Neural cell (in vitro differentiated cells): ENCODE data around the gene TBCEL. TPM values are rescaled to one million over a fixed set of nuclear protein-coding genes. Genes with fewer than 3 reads are reported as not detected.
A peak's percentile ranks its signal among the peaks of the same experiment; 100 is the strongest.
"Not testable (repeated sequence)": the region's sequence is repeated elsewhere in the genome, so short reads cannot be mapped to it uniquely, and the experiment has no call there.

ENCODE experiments used
- H2AFZ ChIP-seq: fragments of 200-600, 300-800 bp; sonication (generic), shearing (Covaris generic); 2 replicates; pipeline ENCODE4 v1.6.0; 2014; ENCODE audit warnings: low read depth, mild to moderate bottlenecking, antibody characterized with exemption, low read length, moderate library complexity
- H3F3A ChIP-seq: fragments of 200-600 bp; shearing (Covaris generic); 2 replicates; pipeline ENCODE4 v1.6.1; 2016; ENCODE audit warnings: mild to moderate bottlenecking, moderate library complexity, mixed read lengths, antibody characterized with exemption, low read length; ENCODE audit not compliant: insufficient read depth, poor library complexity, severe bottlenecking
- H3K27ac ChIP-seq: fragments of 200-600, 300-800 bp; sonication (generic), shearing (Covaris generic); 2 replicates; pipeline ENCODE4 v1.5.1; 2014; ENCODE audit warnings: mild to moderate bottlenecking, low read length, moderate library complexity
- H3K27me3 ChIP-seq: fragments of 300-800, 200-600 bp; sonication (generic), shearing (Covaris generic); 2 replicates; pipeline ENCODE4 v1.6.0; 2014; ENCODE audit warnings: mild to moderate bottlenecking, low read depth, low read length, moderate library complexity; ENCODE audit not compliant: insufficient read depth
- H3K36me3 ChIP-seq: fragments of 300-800, 200-600 bp; sonication (generic), shearing (Covaris generic); 2 replicates; pipeline ENCODE4 v1.5.1; 2014; ENCODE audit warnings: mild to moderate bottlenecking, antibody characterized with exemption, low read length, moderate library complexity; ENCODE audit not compliant: insufficient read depth
- H3K4me2 ChIP-seq: fragments of 300-800, 200-600 bp; sonication (generic), shearing (Covaris generic); 2 replicates; pipeline ENCODE4 v1.6.0; 2014; ENCODE audit warnings: mild to moderate bottlenecking, low read length
- H3K4me3 ChIP-seq: fragments of 300-800, 200-600 bp; sonication (generic), shearing (Covaris generic); 2 replicates; pipeline ENCODE4 v1.5.1; 2014; ENCODE audit warnings: mild to moderate bottlenecking, low read length, moderate library complexity
- H3K79me2 ChIP-seq: fragments of 200-600 bp; shearing (Covaris generic); replicated peaks from 2 replicates; pipeline ENCODE4 v1.6.0; 2014; ENCODE audit warnings: mild to moderate bottlenecking, low read length, moderate library complexity; ENCODE audit not compliant: insufficient read depth
- H3K9ac ChIP-seq: fragments of 300-800, 200-600 bp; sonication (generic), shearing (Covaris generic); 2 replicates; pipeline ENCODE4 v1.6.1; 2016; ENCODE audit warnings: mild to moderate bottlenecking, low read length, mixed read lengths
- H3K9me2 ChIP-seq: fragments of 200-600 bp; shearing (Covaris generic); 2 replicates; pipeline ENCODE4 v1.6.1; 2016; ENCODE audit warnings: mild to moderate bottlenecking, low read length, mixed read lengths; ENCODE audit not compliant: insufficient read depth
- H3K9me3 ChIP-seq: fragments of 200-600, 300-800 bp; sonication (generic), shearing (Covaris generic); 2 replicates; pipeline ENCODE4 v1.6.1; 2016; ENCODE audit warnings: mild to moderate bottlenecking, mixed run types, low read length, moderate library complexity, mixed read lengths
- H4K20me1 ChIP-seq: fragments of 200-600 bp; shearing (Covaris generic); 2 replicates; pipeline ENCODE4 v1.6.1; 2016; ENCODE audit warnings: mild to moderate bottlenecking, mixed run types; ENCODE audit not compliant: insufficient read depth
- EP300 ChIP-seq: fragments of 450-650 bp; conservative IDR thresholded peaks from 2 replicates; pipeline ENCODE4 v1.6.1; 2014; ENCODE audit warnings: antibody characterized with exemption, mild to moderate bottlenecking, moderate library complexity; ENCODE audit not compliant: poor library complexity, severe bottlenecking
- EZH2 ChIP-seq: fragments of 200-600, 300-800 bp; shearing (Covaris generic), sonication (generic); IDR thresholded peaks from 2 replicates; pipeline ENCODE4 v1.6.1; 2014; ENCODE audit warnings: antibody characterized with exemption, low read length, borderline replicate concordance, mild to moderate bottlenecking; ENCODE audit not compliant: insufficient read depth, poor library complexity, severe bottlenecking
- MXI1 ChIP-seq: fragments of 450-650 bp; conservative IDR thresholded peaks from 2 replicates; pipeline ENCODE4 v1.6.1; 2014; ENCODE audit warnings: antibody characterized with exemption, mild to moderate bottlenecking; ENCODE audit not compliant: poor library complexity, severe bottlenecking
- POLR2AphosphoS5 ChIP-seq: IDR thresholded peaks from 2 replicates; pipeline ENCODE4 v1.6.1; 2012
- RAD21 ChIP-seq: fragments of 450-650 bp; conservative IDR thresholded peaks from 2 replicates; pipeline ENCODE4 v1.6.1; 2014; ENCODE audit warnings: antibody characterized with exemption, mild to moderate bottlenecking, moderate library complexity
- REST ChIP-seq: IDR thresholded peaks from 2 replicates; pipeline ENCODE4 v1.6.1; 2012; ENCODE audit warnings: borderline replicate concordance
- SMC3 ChIP-seq: fragments of 450-650 bp; conservative IDR thresholded peaks from 2 replicates; pipeline ENCODE4 v1.6.1; 2014; ENCODE audit warnings: antibody characterized with exemption, mild to moderate bottlenecking, moderate library complexity; ENCODE audit not compliant: poor library complexity
- TAF1 ChIP-seq: IDR thresholded peaks from 2 replicates; pipeline ENCODE4 v1.6.1; 2012; ENCODE audit warnings: low read depth
- polyA plus RNA-seq: library from polyadenylated mRNA; depleted of rRNA; stranded (reverse); fragments of >200 nt; gene quantifications from 2 replicates; pipeline ENCODE4 v1.2.3, GENCODE V29; 2014
- TF ChIP-seq, protein P1 (sequence below): fragments of 450-650 bp; IDR thresholded peaks from 2 replicates; pipeline ENCODE4 v1.5.1; 2014; ENCODE audit warnings: antibody characterized with exemption, mild to moderate bottlenecking, moderate library complexity; ENCODE audit not compliant: poor library complexity, severe bottlenecking

The TBCEL gene
- polyA plus RNA-seq, 1 donor from 2014 or later: 13.5 TPM

GRCh38 chr11:121018746-121019145 is 5.2 kb upstream of the TBCEL start:
- Histone ChIP-seq H3K27me3 (no peaks in the 10 kb centered on the region), H3K27ac (no peak overlapping the region), H3K9me3 (no peaks in the 10 kb centered on the region)

GRCh38 chr11:121021718-121022117 is 2.2 kb upstream of the TBCEL start:
- H3F3A ChIP-seq, H3K27me3 ChIP-seq, H4K20me1 ChIP-seq, H3K36me3 ChIP-seq, H3K9ac ChIP-seq, H2AFZ ChIP-seq, H3K4me2 ChIP-seq, H3K4me3 ChIP-seq, H3K9me3 ChIP-seq, H3K27ac ChIP-seq, H3K9me2 ChIP-seq: not testable (repeated sequence)
- peaks cover 28% of the 10 kb centered on the region for H3K79me2 ChIP-seq

More at GRCh38 chr11:121018746-121019145, 5.2 kb upstream of the TBCEL start:
- H3K36me3 ChIP-seq: no peaks in the 10 kb centered on the region
- TF ChIP-seq MXI1: no peak
- no peak for TF ChIP-seq SMC3
- no peak for TF ChIP-seq POLR2AphosphoS5
- no peak for TF ChIP-seq TAF1
- TF ChIP-seq, protein P1, sequence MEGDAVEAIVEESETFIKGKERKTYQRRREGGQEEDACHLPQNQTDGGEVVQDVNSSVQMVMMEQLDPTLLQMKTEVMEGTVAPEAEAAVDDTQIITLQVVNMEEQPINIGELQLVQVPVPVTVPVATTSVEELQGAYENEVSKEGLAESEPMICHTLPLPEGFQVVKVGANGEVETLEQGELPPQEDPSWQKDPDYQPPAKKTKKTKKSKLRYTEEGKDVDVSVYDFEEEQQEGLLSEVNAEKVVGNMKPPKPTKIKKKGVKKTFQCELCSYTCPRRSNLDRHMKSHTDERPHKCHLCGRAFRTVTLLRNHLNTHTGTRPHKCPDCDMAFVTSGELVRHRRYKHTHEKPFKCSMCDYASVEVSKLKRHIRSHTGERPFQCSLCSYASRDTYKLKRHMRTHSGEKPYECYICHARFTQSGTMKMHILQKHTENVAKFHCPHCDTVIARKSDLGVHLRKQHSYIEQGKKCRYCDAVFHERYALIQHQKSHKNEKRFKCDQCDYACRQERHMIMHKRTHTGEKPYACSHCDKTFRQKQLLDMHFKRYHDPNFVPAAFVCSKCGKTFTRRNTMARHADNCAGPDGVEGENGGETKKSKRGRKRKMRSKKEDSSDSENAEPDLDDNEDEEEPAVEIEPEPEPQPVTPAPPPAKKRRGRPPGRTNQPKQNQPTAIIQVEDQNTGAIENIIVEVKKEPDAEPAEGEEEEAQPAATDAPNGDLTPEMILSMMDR: no peak
- no peak overlapping the region for H3K4me3 ChIP-seq
- no peaks in the 10 kb centered on the region for H3K9me2 ChIP-seq
- no peak overlapping the region for H2AFZ ChIP-seq
- no peaks in the 10 kb centered on the region for H3K79me2 ChIP-seq
- no peaks in the 10 kb centered on the region for H3F3A ChIP-seq
- no peak overlapping the region for H3K9ac ChIP-seq
- H4K20me1 ChIP-seq: no peaks in the 10 kb centered on the region
- H3K4me2 ChIP-seq: no peak overlapping the region

DNA sequence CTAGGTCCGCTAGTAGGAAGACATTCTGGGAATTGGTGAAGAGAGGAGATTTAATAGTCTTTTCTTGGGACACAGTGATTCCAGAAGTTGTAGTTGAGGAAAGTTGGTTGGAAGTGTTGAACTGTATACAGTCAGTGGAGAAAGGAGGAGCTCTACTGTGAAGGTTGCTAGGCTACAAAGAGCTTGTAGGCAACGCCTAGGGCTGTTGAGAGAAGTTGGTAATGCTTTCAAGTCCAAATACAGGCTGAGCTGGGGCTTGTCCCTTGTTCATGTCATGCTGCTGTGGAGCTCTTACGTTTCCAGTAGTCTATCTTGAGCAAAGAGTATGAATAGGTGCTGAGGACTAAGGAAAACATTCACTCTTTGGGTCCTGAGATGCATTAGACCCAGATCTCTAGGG is 1.1 kb downstream of the TBCEL start:
- peak overlapping the region; percentile 91 for H3K9ac ChIP-seq
- no peak overlapping the region for H3K27ac ChIP-seq
- H3K27me3 ChIP-seq: no peaks in the 10 kb centered on the region
- peak overlapping the region; percentile 91 for H3K4me2 ChIP-seq
- no peaks in the 10 kb centered on the region for H3K9me3 ChIP-seq
- TF ChIP-seq, protein P1: no peak
- TF ChIP-seq RAD21: no peak
- H2AFZ ChIP-seq: no peak overlapping the region
- no peaks in the 10 kb centered on the region for H3K36me3 ChIP-seq
- H3K9me2 ChIP-seq: no peaks in the 10 kb centered on the region
- peak overlapping the region; percentile 93 for H3K4me3 ChIP-seq
- peaks cover 49% of the 10 kb centered on the region for H3K79me2 ChIP-seq
- no peaks in the 10 kb centered on the region for H3F3A ChIP-seq
- H4K20me1 ChIP-seq: no peaks in the 10 kb centered on the region

- H3K9me3 ChIP-seq: no peaks in the 10 kb centered on the region
- no peak overlapping the region for H3K9ac ChIP-seq
- H3K4me3 ChIP-seq: no peak overlapping the region
- no peaks in the 10 kb centered on the region for H3K36me3 ChIP-seq
- no peak overlapping the region for H3K4me2 ChIP-seq
- H3K9me2 ChIP-seq: no peaks in the 10 kb centered on the region
- no peaks in the 10 kb centered on the region for H4K20me1 ChIP-seq
- peaks cover 58% of the 10 kb centered on the region for H3K79me2 ChIP-seq
- H3K27ac ChIP-seq: no peak overlapping the region
- no peaks in the 10 kb centered on the region for H3K27me3 ChIP-seq
- no peaks in the 10 kb centered on the region for H3F3A ChIP-seq
- no peak overlapping the region for H2AFZ ChIP-seq
- no peak for TF ChIP-seq EP300
- no peak for TF ChIP-seq TAF1
- no peak for TF ChIP-seq EZH2
- TF ChIP-seq POLR2AphosphoS5: no peak
- no peak for TF ChIP-seq RAD21
- no peak for TF ChIP-seq REST
These were observed 5.3 kb downstream of the TBCEL start for GRCh38 chr11:121029153-121029552.
